ENCODE results near the gene TMEM247. TPM values are rescaled to one million over a fixed set of nuclear protein-coding genes. Genes with fewer than 3 reads are reported as not detected.

Gene TMEM247
- total and polyA plus RNA-seq, 4 donors: not detected

DNA sequence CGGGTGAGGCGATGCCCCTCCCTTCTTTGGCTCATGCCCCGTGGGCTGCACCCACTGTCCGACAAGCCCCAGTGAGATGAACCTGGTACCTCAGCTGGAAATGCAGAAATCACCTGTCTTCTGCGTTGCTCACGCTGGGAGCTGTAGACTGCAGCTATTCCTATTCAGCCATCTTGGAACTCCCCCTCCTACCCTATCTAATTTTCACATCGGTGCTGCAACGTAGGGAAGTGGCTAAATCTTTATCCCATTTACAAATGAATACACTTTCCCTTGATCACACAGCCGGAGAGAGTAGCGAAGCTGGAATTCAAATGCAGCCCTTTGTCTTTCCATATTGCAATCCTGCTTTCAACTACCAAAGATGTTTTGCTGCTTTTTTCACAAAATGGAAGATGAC is 1.4 kb upstream of the TMEM247 start:
- 86% methylated on average over 10 of the region's 10 CpGs for WGBS
- Histone ChIP-seq H3K9ac (ENCODE audit: low read depth in 1 of 2, low read length in 2 of 2) (no peak overlapping the region), H3K36me3 (ENCODE audit: control insufficient read depth in 4 of 4, insufficient read depth in 3 of 4, low read depth in 1 of 4, low read length in 3 of 4) (no peaks in the 10 kb centered on the region), H3K27ac (ENCODE audit: low read depth in 1 of 2, low read length in 2 of 2) (no peak overlapping the region), H3K4me3 (ENCODE audit: low read depth in 1 of 3, low read length in 3 of 3) (no peak overlapping the region), H3K27me3 (ENCODE audit: control insufficient read depth in 4 of 4, insufficient read depth in 4 of 4, low read length in 3 of 4) (no peaks in the 10 kb centered on the region), H3K4me1 (ENCODE audit: control insufficient read depth in 4 of 4, insufficient read depth in 4 of 4, low read length in 3 of 4) (no peaks in the 10 kb centered on the region), H3K9me3 (ENCODE audit: control insufficient read depth in 4 of 4, low read length in 3 of 4) (no peaks in the 10 kb centered on the region)
- TF ChIP-seq, protein P1, sequence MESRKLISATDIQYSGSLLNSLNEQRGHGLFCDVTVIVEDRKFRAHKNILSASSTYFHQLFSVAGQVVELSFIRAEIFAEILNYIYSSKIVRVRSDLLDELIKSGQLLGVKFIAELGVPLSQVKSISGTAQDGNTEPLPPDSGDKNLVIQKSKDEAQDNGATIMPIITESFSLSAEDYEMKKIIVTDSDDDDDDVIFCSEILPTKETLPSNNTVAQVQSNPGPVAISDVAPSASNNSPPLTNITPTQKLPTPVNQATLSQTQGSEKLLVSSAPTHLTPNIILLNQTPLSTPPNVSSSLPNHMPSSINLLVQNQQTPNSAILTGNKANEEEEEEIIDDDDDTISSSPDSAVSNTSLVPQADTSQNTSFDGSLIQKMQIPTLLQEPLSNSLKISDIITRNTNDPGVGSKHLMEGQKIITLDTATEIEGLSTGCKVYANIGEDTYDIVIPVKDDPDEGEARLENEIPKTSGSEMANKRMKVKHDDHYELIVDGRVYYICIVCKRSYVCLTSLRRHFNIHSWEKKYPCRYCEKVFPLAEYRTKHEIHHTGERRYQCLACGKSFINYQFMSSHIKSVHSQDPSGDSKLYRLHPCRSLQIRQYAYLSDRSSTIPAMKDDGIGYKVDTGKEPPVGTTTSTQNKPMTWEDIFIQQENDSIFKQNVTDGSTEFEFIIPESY (IDR thresholded peaks at IDR 0.05): no peak
- TF ChIP-seq HNF4G (IDR thresholded peaks at IDR 0.05): no peak
- TF ChIP-seq, protein P2, sequence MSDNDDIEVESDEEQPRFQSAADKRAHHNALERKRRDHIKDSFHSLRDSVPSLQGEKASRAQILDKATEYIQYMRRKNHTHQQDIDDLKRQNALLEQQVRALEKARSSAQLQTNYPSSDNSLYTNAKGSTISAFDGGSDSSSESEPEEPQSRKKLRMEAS (IDR thresholded peaks at IDR 0.05): no peak
- TF ChIP-seq, protein P3, sequence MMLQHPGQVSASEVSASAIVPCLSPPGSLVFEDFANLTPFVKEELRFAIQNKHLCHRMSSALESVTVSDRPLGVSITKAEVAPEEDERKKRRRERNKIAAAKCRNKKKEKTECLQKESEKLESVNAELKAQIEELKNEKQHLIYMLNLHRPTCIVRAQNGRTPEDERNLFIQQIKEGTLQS (IDR thresholded peaks at IDR 0.05): no peak
- no peak for TF ChIP-seq RXRA (IDR thresholded peaks at IDR 0.05)
- TF ChIP-seq GABPA (IDR thresholded peaks at IDR 0.05 in 1 of 2, conservative IDR thresholded peaks at IDR 0.05 in 1 of 2): no peak
- no peak for TF ChIP-seq FOXA1 (IDR thresholded peaks at IDR 0.05)
- TF ChIP-seq EGR1 (IDR thresholded peaks at IDR 0.05; ENCODE audit: low read depth in 2 of 2): no peak
- TF ChIP-seq, protein P4, sequence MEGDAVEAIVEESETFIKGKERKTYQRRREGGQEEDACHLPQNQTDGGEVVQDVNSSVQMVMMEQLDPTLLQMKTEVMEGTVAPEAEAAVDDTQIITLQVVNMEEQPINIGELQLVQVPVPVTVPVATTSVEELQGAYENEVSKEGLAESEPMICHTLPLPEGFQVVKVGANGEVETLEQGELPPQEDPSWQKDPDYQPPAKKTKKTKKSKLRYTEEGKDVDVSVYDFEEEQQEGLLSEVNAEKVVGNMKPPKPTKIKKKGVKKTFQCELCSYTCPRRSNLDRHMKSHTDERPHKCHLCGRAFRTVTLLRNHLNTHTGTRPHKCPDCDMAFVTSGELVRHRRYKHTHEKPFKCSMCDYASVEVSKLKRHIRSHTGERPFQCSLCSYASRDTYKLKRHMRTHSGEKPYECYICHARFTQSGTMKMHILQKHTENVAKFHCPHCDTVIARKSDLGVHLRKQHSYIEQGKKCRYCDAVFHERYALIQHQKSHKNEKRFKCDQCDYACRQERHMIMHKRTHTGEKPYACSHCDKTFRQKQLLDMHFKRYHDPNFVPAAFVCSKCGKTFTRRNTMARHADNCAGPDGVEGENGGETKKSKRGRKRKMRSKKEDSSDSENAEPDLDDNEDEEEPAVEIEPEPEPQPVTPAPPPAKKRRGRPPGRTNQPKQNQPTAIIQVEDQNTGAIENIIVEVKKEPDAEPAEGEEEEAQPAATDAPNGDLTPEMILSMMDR (IDR thresholded peaks at IDR 0.05; ENCODE audit: low read depth, low read length, missing input control): no peak
- TF ChIP-seq JUND (IDR thresholded peaks at IDR 0.05): no peak
- no peak for TF ChIP-seq NR2F2 (IDR thresholded peaks at IDR 0.05)
- no peak for TF ChIP-seq RAD21 (IDR thresholded peaks at IDR 0.05)
- no peak for TF ChIP-seq FOXA2 (IDR thresholded peaks at IDR 0.05)
- TF ChIP-seq SP1 (IDR thresholded peaks at IDR 0.05): no peak
- TF ChIP-seq YY1 (IDR thresholded peaks at IDR 0.05): no peak
- no peak for DNase-seq (ENCODE audit: low spot score)

DNA sequence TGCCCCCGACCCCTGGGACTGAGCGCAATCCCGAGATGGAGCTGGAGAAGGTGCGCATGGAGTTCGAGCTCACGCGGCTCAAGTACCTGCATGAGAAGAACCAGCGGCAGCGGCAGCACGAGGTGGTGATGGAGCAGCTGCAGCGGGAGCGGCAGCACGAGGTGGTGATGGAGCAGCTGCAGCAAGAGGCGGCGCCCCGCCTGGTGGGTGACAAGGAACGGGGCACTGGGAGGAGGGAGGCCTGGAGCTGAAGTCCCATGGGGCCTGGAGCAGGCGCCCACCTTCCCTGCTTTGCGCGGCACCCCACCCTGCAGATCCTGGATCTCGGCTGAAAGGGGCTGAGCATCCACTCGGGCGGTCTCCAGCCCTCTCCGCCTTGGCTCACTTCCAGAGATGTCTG is 1.2 kb downstream of the TMEM247 start:
- TF ChIP-seq YY1 (IDR thresholded peaks at IDR 0.05) (no peak), FOXA1 (IDR thresholded peaks at IDR 0.05) (no peak), NR2F2 (IDR thresholded peaks at IDR 0.05) (no peak), EGR1 (IDR thresholded peaks at IDR 0.05; ENCODE audit: low read depth in 2 of 2) (no peak), HNF4A (conservative IDR thresholded peaks at IDR 0.05) (no peak), SP1 (IDR thresholded peaks at IDR 0.05) (no peak), TAF1 (conservative IDR thresholded peaks at IDR 0.05) (no peak), GABPA (IDR thresholded peaks at IDR 0.05 in 1 of 2, conservative IDR thresholded peaks at IDR 0.05 in 1 of 2) (no peak), FOXA2 (IDR thresholded peaks at IDR 0.05) (no peak), HNF4G (IDR thresholded peaks at IDR 0.05) (no peak), JUND (IDR thresholded peaks at IDR 0.05) (no peak), RAD21 (IDR thresholded peaks at IDR 0.05) (no peak), RXRA (IDR thresholded peaks at IDR 0.05) (no peak)
- TF ChIP-seq, protein P2 (IDR thresholded peaks at IDR 0.05): no peak
- TF ChIP-seq, protein P4 (IDR thresholded peaks at IDR 0.05; ENCODE audit: low read depth, low read length, missing input control): no peak
- TF ChIP-seq, protein P5, sequence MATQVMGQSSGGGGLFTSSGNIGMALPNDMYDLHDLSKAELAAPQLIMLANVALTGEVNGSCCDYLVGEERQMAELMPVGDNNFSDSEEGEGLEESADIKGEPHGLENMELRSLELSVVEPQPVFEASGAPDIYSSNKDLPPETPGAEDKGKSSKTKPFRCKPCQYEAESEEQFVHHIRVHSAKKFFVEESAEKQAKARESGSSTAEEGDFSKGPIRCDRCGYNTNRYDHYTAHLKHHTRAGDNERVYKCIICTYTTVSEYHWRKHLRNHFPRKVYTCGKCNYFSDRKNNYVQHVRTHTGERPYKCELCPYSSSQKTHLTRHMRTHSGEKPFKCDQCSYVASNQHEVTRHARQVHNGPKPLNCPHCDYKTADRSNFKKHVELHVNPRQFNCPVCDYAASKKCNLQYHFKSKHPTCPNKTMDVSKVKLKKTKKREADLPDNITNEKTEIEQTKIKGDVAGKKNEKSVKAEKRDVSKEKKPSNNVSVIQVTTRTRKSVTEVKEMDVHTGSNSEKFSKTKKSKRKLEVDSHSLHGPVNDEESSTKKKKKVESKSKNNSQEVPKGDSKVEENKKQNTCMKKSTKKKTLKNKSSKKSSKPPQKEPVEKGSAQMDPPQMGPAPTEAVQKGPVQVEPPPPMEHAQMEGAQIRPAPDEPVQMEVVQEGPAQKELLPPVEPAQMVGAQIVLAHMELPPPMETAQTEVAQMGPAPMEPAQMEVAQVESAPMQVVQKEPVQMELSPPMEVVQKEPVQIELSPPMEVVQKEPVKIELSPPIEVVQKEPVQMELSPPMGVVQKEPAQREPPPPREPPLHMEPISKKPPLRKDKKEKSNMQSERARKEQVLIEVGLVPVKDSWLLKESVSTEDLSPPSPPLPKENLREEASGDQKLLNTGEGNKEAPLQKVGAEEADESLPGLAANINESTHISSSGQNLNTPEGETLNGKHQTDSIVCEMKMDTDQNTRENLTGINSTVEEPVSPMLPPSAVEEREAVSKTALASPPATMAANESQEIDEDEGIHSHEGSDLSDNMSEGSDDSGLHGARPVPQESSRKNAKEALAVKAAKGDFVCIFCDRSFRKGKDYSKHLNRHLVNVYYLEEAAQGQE (IDR thresholded peaks at IDR 0.05): no peak
- TF ChIP-seq, protein P1 (IDR thresholded peaks at IDR 0.05): no peak
- H3K27ac ChIP-seq (ENCODE audit: low read depth in 1 of 2, low read length in 2 of 2): no peak overlapping the region
- no peaks in the 10 kb centered on the region for H3K27me3 ChIP-seq (ENCODE audit: control insufficient read depth in 4 of 4, insufficient read depth in 4 of 4, low read length in 3 of 4)
- H3K4me3 ChIP-seq (ENCODE audit: low read depth in 1 of 3, low read length in 3 of 3): no peak overlapping the region
- H3K4me1 ChIP-seq (ENCODE audit: control insufficient read depth in 4 of 4, insufficient read depth in 4 of 4, low read length in 3 of 4): no peaks in the 10 kb centered on the region
- 92% methylated on average over 24 of the region's 24 CpGs for WGBS
- no peaks in the 10 kb centered on the region for H3K36me3 ChIP-seq (ENCODE audit: control insufficient read depth in 4 of 4, insufficient read depth in 3 of 4, low read depth in 1 of 4, low read length in 3 of 4)
- no peak overlapping the region for H3K9ac ChIP-seq (ENCODE audit: low read depth in 1 of 2, low read length in 2 of 2)
- H3K9me3 ChIP-seq (ENCODE audit: control insufficient read depth in 4 of 4, low read length in 3 of 4): no peaks in the 10 kb centered on the region
- no peak for DNase-seq (ENCODE audit: low spot score)
